Measurements from ENCODE around the gene OPA1. TPM values are rescaled to one million over a fixed set of nuclear protein-coding genes. Genes with fewer than 3 reads are reported as not detected.

Gene OPA1
- total and polyA plus RNA-seq, 4 donors: 13.3 to 56.5 (median 40.1) TPM

GRCh38 chr3:193574488-193575070, 18.4 kb upstream of the OPA1 start:
- no peak for ATAC-seq (ENCODE audit: low FRiP score)
- H3K4me1 ChIP-seq (ENCODE audit: control insufficient read depth in 1 of 2, insufficient read depth in 2 of 2, low read length in 2 of 2): no peaks in the 10 kb centered on the region
- intact Hi-C loops (cut with DNase I): loop anchor here in 1 of 2 donors (5.0 to 10.0 kb wide), 2 partner anchors 762 to 1010 kb away; no protein-coding TSS in a partner anchor
- DNase-seq: no peak
- no peaks in the 10 kb centered on the region for H3K36me3 ChIP-seq (ENCODE audit: control insufficient read depth in 1 of 2, insufficient read depth in 2 of 2, low read length in 1 of 2)
- H3K4me3 ChIP-seq (ENCODE audit: low read length in 2 of 2): no peak overlapping the region
- no peaks in the 10 kb centered on the region for H3K27me3 ChIP-seq (ENCODE audit: control insufficient read depth in 1 of 2, insufficient read depth in 2 of 2, low read length in 1 of 2)
- no peak overlapping the region for H3K27ac ChIP-seq (ENCODE audit: low read depth in 1 of 2, low read length in 2 of 2)
- 49 to 50% methylated on average over 2 of the region's 2 CpGs for WGBS, 2 donors
- no peaks in the 10 kb centered on the region for H3K9me3 ChIP-seq (ENCODE audit: control insufficient read depth, low read length)

- 59 to 66% methylated on average over 9 of the region's 9 CpGs for WGBS, 2 donors
- H3K27me3 ChIP-seq (ENCODE audit: control insufficient read depth in 1 of 2, insufficient read depth in 2 of 2, low read length in 1 of 2): no peaks in the 10 kb centered on the region
Observed at GRCh38 chr3:193585530-193585929, 7.5 kb upstream of the OPA1 start.

GRCh38 chr3:193586526-193586925, 6.5 kb upstream of the OPA1 start:
- no peak for ATAC-seq (ENCODE audit: low FRiP score)
- Histone ChIP-seq H3K36me3 (ENCODE audit: control insufficient read depth in 1 of 2, insufficient read depth in 2 of 2, low read length in 1 of 2) (no peaks in the 10 kb centered on the region), H3K4me3 (ENCODE audit: low read length in 2 of 2) (no peak overlapping the region), H3K9me3 (ENCODE audit: control insufficient read depth, low read length) (no peaks in the 10 kb centered on the region), H3K27me3 (ENCODE audit: control insufficient read depth in 1 of 2, insufficient read depth in 2 of 2, low read length in 1 of 2) (no peaks in the 10 kb centered on the region), H3K27ac (ENCODE audit: low read depth in 1 of 2, low read length in 2 of 2) (no peak overlapping the region), H3K4me1 (ENCODE audit: control insufficient read depth in 1 of 2, insufficient read depth in 2 of 2, low read length in 2 of 2) (no peaks in the 10 kb centered on the region)
- DNase-seq: no peak
- intact Hi-C loops (cut with DNase I): no loop called here

More at GRCh38 chr3:193585530-193585929, 7.5 kb upstream of the OPA1 start:
- no peak overlapping the region for H3K4me3 ChIP-seq (ENCODE audit: low read length in 2 of 2)
- no peaks in the 10 kb centered on the region for H3K9me3 ChIP-seq (ENCODE audit: control insufficient read depth, low read length)
- H3K27ac ChIP-seq (ENCODE audit: low read depth in 1 of 2, low read length in 2 of 2): no peak overlapping the region
- no peaks in the 10 kb centered on the region for H3K4me1 ChIP-seq (ENCODE audit: control insufficient read depth in 1 of 2, insufficient read depth in 2 of 2, low read length in 2 of 2)
- ATAC-seq (ENCODE audit: low FRiP score) (no peak), DNase-seq (no peak)
- no peaks in the 10 kb centered on the region for H3K36me3 ChIP-seq (ENCODE audit: control insufficient read depth in 1 of 2, insufficient read depth in 2 of 2, low read length in 1 of 2)
- intact Hi-C loops (cut with DNase I): no loop called here

GRCh38 chr3:193589129-193589528, 3.9 kb upstream of the OPA1 start:
- ATAC-seq (ENCODE audit: low FRiP score): no peak
- Histone ChIP-seq H3K9me3 (ENCODE audit: control insufficient read depth, low read length) (no peaks in the 10 kb centered on the region), H3K27ac (ENCODE audit: low read depth in 1 of 2, low read length in 2 of 2) (no peak overlapping the region), H3K4me1 (ENCODE audit: control insufficient read depth in 1 of 2, insufficient read depth in 2 of 2, low read length in 2 of 2) (no peaks in the 10 kb centered on the region), H3K27me3 (ENCODE audit: control insufficient read depth in 1 of 2, insufficient read depth in 2 of 2, low read length in 1 of 2) (no peaks in the 10 kb centered on the region), H3K4me3 (ENCODE audit: low read length in 2 of 2) (no peak overlapping the region), H3K36me3 (ENCODE audit: control insufficient read depth in 1 of 2, insufficient read depth in 2 of 2, low read length in 1 of 2) (no peaks in the 10 kb centered on the region)
- intact Hi-C loops (cut with DNase I): no loop called here
- WGBS, 2 donors: 78 to 81% methylated on average over 1 of the region's 1 CpG
- no peak for DNase-seq

GRCh38 chr3:193589616-193590015, 3.4 kb upstream of the OPA1 start:
- intact Hi-C loops (cut with DNase I): no loop called here

GRCh38 chr3:193590088-193590856, 2.7 kb upstream of the OPA1 start:
- 84 to 87% methylated on average over 6 of the region's 6 CpGs for WGBS, 2 donors
- no peaks in the 10 kb centered on the region for H3K36me3 ChIP-seq (ENCODE audit: control insufficient read depth in 1 of 2, insufficient read depth in 2 of 2, low read length in 1 of 2)
- H3K27ac ChIP-seq (ENCODE audit: low read depth in 1 of 2, low read length in 2 of 2): no peak overlapping the region
- ATAC-seq (ENCODE audit: low FRiP score) (no peak), DNase-seq (no peak)
- H3K9me3 ChIP-seq (ENCODE audit: control insufficient read depth, low read length): no peaks in the 10 kb centered on the region
- H3K27me3 ChIP-seq (ENCODE audit: control insufficient read depth in 1 of 2, insufficient read depth in 2 of 2, low read length in 1 of 2): no peaks in the 10 kb centered on the region
- H3K4me1 ChIP-seq (ENCODE audit: control insufficient read depth in 1 of 2, insufficient read depth in 2 of 2, low read length in 2 of 2): peaks cover 0 to 1% of the 10 kb centered on the region in 2 donors
- H3K4me3 ChIP-seq (ENCODE audit: low read length in 2 of 2): no peak overlapping the region
- intact Hi-C loops (cut with DNase I): no loop called here

More at GRCh38 chr3:193589616-193590015, 3.4 kb upstream of the OPA1 start:
- ATAC-seq (ENCODE audit: low FRiP score): no peak
- no peak overlapping the region for H3K4me3 ChIP-seq (ENCODE audit: low read length in 2 of 2)
- H3K27ac ChIP-seq (ENCODE audit: low read depth in 1 of 2, low read length in 2 of 2): no peak overlapping the region
- H3K27me3 ChIP-seq (ENCODE audit: control insufficient read depth in 1 of 2, insufficient read depth in 2 of 2, low read length in 1 of 2): no peaks in the 10 kb centered on the region
- peaks cover 0 to 1% of the 10 kb centered on the region in 2 donors for H3K4me1 ChIP-seq (ENCODE audit: control insufficient read depth in 1 of 2, insufficient read depth in 2 of 2, low read length in 2 of 2)
- H3K36me3 ChIP-seq (ENCODE audit: control insufficient read depth in 1 of 2, insufficient read depth in 2 of 2, low read length in 1 of 2): no peaks in the 10 kb centered on the region
- DNase-seq: no peak
- 41 to 52% methylated on average over 1 of the region's 1 CpG for WGBS, 2 donors
- H3K9me3 ChIP-seq (ENCODE audit: control insufficient read depth, low read length): no peaks in the 10 kb centered on the region

GRCh38 chr3:193593668-193594030, 641 bp downstream of the OPA1 start:
- H3K27ac ChIP-seq (ENCODE audit: low read depth in 1 of 2, low read length in 2 of 2): peak overlapping the region; percentile 30 to 36
- no peaks in the 10 kb centered on the region for H3K9me3 ChIP-seq (ENCODE audit: control insufficient read depth, low read length)
- DNase-seq (no peak), ATAC-seq (ENCODE audit: low FRiP score) (peak; percentile 23)
- H3K36me3 ChIP-seq (ENCODE audit: control insufficient read depth in 1 of 2, insufficient read depth in 2 of 2, low read length in 1 of 2): no peaks in the 10 kb centered on the region
- H3K4me1 ChIP-seq (ENCODE audit: control insufficient read depth in 1 of 2, insufficient read depth in 2 of 2, low read length in 2 of 2): peaks cover 0 to 1% of the 10 kb centered on the region in 2 donors
- H3K4me3 ChIP-seq (ENCODE audit: low read length in 2 of 2): peak overlapping the region; percentile 89 to 97
- WGBS, 2 donors: 0 to 1% methylated on average over 11 of the region's 11 CpGs
- intact Hi-C loops (cut with DNase I): no loop called here
- H3K27me3 ChIP-seq (ENCODE audit: control insufficient read depth in 1 of 2, insufficient read depth in 2 of 2, low read length in 1 of 2): no peaks in the 10 kb centered on the region

- intact Hi-C loops (cut with DNase I): no loop called here
- no peaks in the 10 kb centered on the region for H3K9me3 ChIP-seq (ENCODE audit: control insufficient read depth, low read length)
- H3K27ac ChIP-seq (ENCODE audit: low read depth in 1 of 2, low read length in 2 of 2): no peak overlapping the region
- peaks cover 0 to 1% of the 10 kb centered on the region in 2 donors for H3K4me1 ChIP-seq (ENCODE audit: control insufficient read depth in 1 of 2, insufficient read depth in 2 of 2, low read length in 2 of 2)
- H3K4me3 ChIP-seq (ENCODE audit: low read length in 2 of 2): no peak overlapping the region
- DNase-seq (no peak), ATAC-seq (ENCODE audit: low FRiP score) (no peak)
- no peaks in the 10 kb centered on the region for H3K27me3 ChIP-seq (ENCODE audit: control insufficient read depth in 1 of 2, insufficient read depth in 2 of 2, low read length in 1 of 2)
- 70 to 73% methylated on average over 1 of the region's 1 CpG for WGBS, 2 donors
- peaks cover 0 to under 1% of the 10 kb centered on the region in 2 donors for H3K36me3 ChIP-seq (ENCODE audit: control insufficient read depth in 1 of 2, insufficient read depth in 2 of 2, low read length in 1 of 2)
Observed at GRCh38 chr3:193594946-193595689, 2.1 kb downstream of the OPA1 start.
